Epithelial cell of umbilical artery (primary cell): ENCODE measurements around the gene OLFML1. TPM values are rescaled to one million over a fixed set of nuclear protein-coding genes. Genes with fewer than 3 reads are reported as not detected.

Experiments
- total RNA-seq: library from RNA; depleted of rRNA; stranded (reverse); fragments of >200 nt; gene quantifications from 2 replicates; pipeline ENCODE4 v1.2.3, GENCODE V29; 2014

The OLFML1 gene
- total RNA-seq = 2.9 TPM in 1 of 2 replicates, not detected in the other

DNA sequence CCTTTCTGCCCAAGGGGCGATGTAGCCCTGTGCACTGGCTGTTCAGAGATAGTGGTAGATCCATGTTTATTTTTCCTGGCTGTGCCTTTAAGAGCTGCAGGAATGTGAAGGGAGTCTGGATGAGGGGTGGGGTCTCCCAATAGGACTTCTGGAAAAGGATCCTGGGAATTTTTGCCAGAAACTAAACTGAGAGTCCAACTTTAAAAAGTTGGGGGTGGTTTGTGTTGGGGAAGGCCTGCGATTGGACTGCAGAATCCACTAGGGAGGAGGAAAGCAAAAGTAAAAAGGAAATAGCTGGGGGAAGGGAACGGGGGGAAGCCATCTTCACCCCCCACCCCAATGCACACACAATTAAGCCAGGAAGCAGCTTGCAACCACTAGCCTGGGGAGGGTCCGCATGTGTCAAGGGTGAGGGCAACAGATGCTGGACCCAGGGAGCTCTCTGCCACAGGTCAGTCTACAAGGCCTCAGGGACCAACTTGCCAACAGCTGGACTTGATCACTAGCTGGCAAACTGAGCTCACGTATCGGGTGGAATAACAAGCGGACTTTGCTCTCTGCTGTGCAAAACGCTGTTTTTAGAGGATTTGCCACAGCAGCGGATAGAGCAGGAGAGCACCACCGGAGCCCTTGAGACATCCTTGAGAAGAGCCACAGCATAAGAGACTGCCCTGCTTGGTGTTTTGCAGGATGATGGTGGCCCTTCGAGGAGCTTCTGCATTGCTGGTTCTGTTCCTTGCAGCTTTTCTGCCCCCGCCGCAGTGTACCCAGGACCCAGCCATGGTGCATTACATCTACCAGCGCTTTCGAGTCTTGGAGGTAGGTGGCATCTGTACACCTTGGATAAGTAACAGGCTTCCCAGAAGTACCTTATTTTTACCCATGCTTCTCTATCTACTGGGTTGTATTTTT, at the start of gene OLFML1:
Gene OLFML1, plus strand, starts transcription at position 321 of the 912 bp plus-strand sequence. Its CDS starts 370 bp downstream, at position 691.

GRCh38 chr11:7513234-7514098, 28.2 kb downstream of the OLFML1 start, which contains the start of gene PPFIBP2:
Gene PPFIBP2, plus strand, starts transcription at chr11:7513999. Its CDS starts 35,477 bp downstream, at chr11:7549476.

Other genes starting within 250 kb of the OLFML1 start
- gene SYT9, start 233.6 kb upstream of the OLFML1 start, total RNA-seq = 0.15 and 0.97 TPM in 2 replicates
- gene PPFIBP2, start 28.5 kb downstream of the OLFML1 start, total RNA-seq = 0.65 and 2.9 TPM in 2 replicates
- 4.9 and 6.2 TPM in 2 replicates for gene CYB5R2, start 188.0 kb downstream of the OLFML1 start, total RNA-seq
- gene OVCH2, start 221.0 kb downstream of the OLFML1 start, total RNA-seq = not detected in 2 replicates